DOHH2 (cell line): Measurements from ENCODE around the gene TCERG1L.

Source experiments
- H3F3A ChIP-seq: fragments of 200-600 bp; sonication (generic), shearing (Covaris generic); 2 replicates; pipeline ENCODE4 v1.6.0; 2016; ENCODE audit warnings: antibody characterized with exemption, mild to moderate bottlenecking; ENCODE audit not compliant: control insufficient read depth, insufficient read depth
- H3K27ac ChIP-seq: fragments of 200-600 bp; sonication (generic); 2 replicates; pipeline ENCODE4 v1.5.1; 2014; ENCODE audit warnings: low read depth, mild to moderate bottlenecking, low read length, moderate library complexity
- H3K27me3 ChIP-seq: fragments of 200-600 bp; sonication (generic); 2 replicates; pipeline ENCODE4 v1.6.1; 2014; ENCODE audit warnings: mild to moderate bottlenecking, low read length, mixed read lengths; ENCODE audit not compliant: control insufficient read depth
- H3K36me3 ChIP-seq: fragments of 200-600 bp; sonication (generic); 2 replicates; pipeline ENCODE4 v1.6.1; 2014; ENCODE audit warnings: mild to moderate bottlenecking, low read length, moderate library complexity, mixed read lengths; ENCODE audit not compliant: control insufficient read depth
- H3K4me1 ChIP-seq: fragments of 200-600 bp; sonication (generic); 2 replicates; pipeline ENCODE4 v1.6.1; 2014; ENCODE audit warnings: mild to moderate bottlenecking, low read length, mixed read lengths; ENCODE audit not compliant: control insufficient read depth
- H3K4me2 ChIP-seq: fragments of 200-600 bp; sonication (generic); 2 replicates; pipeline ENCODE4 v1.6.0; 2014; ENCODE audit warnings: mild to moderate bottlenecking, low read length, moderate library complexity
- H3K4me3 ChIP-seq: fragments of 200-600 bp; sonication (generic); 2 replicates; pipeline ENCODE4 v1.5.1; 2014; ENCODE audit warnings: mild to moderate bottlenecking, low read length, mixed read lengths
- H3K79me2 ChIP-seq: fragments of 200-600 bp; sonication (generic); 2 replicates; pipeline ENCODE4 v1.6.1; 2014; ENCODE audit warnings: mild to moderate bottlenecking, low read length, mixed read lengths; ENCODE audit not compliant: control insufficient read depth
- H3K9me2 ChIP-seq: fragments of 200-600 bp; sonication (generic); replicated peaks from 2 replicates; pipeline ENCODE4 v1.6.1; 2014; ENCODE audit warnings: mild to moderate bottlenecking, low read length, mixed read lengths; ENCODE audit not compliant: control insufficient read depth
- H3K9me3 ChIP-seq: fragments of 200-600 bp; sonication (generic); 2 replicates; pipeline ENCODE4 v1.6.1; 2014; ENCODE audit warnings: antibody characterized with exemption, low read length, mixed read lengths; ENCODE audit not compliant: control insufficient read depth, insufficient read depth
- H4K20me1 ChIP-seq: fragments of 200-600 bp; sonication (generic); 2 replicates; pipeline ENCODE4 v1.6.0; 2014; ENCODE audit warnings: low read depth, mild to moderate bottlenecking, antibody characterized with exemption, low read length, moderate library complexity; ENCODE audit not compliant: control insufficient read depth, insufficient read depth
- CTCF ChIP-seq: fragments of 200-600 bp; sonication (generic); IDR thresholded peaks from one replicate; pipeline ENCODE4 v1.5.1; 2014; ENCODE audit warnings: antibody characterized with exemption, mild to moderate bottlenecking, low read depth, low read length; ENCODE audit not compliant: poor library complexity, severe bottlenecking
- EZH2phosphoT487 ChIP-seq: fragments of 200-600 bp; sonication (generic); IDR thresholded peaks from 2 replicates; pipeline ENCODE4 v1.6.1; 2017; ENCODE audit warnings: borderline replicate concordance, mild to moderate bottlenecking, antibody characterized with exemption, low read length, moderate library complexity, mixed read lengths

TCERG1L gene

GRCh38 chr10:131062621-131063260 is 248.8 kb downstream of the TCERG1L start:
- no peak overlapping the region for H3K4me2 ChIP-seq
- no peaks in the 10 kb centered on the region for H3K9me2 ChIP-seq
- H3K27ac ChIP-seq, result no peak overlapping the region
- H3K27me3 ChIP-seq, result no peaks in the 10 kb centered on the region
- no peaks in the 10 kb centered on the region for H4K20me1 ChIP-seq
- no peaks in the 10 kb centered on the region for H3F3A ChIP-seq
- H3K79me2 ChIP-seq, result no peaks in the 10 kb centered on the region
- no peak overlapping the region for H3K4me3 ChIP-seq
- TF ChIP-seq CTCF, result no peak
- no peak for TF ChIP-seq EZH2phosphoT487
- no peaks in the 10 kb centered on the region for H3K9me3 ChIP-seq
- H3K36me3 ChIP-seq, result no peaks in the 10 kb centered on the region
- H3K4me1 ChIP-seq, result no peaks in the 10 kb centered on the region

GRCh38 chr10:131061216-131061615 is 250.3 kb downstream of the TCERG1L start:
- no peaks in the 10 kb centered on the region for H4K20me1 ChIP-seq
- H3K4me2 ChIP-seq, result no peak overlapping the region
- H3K27ac ChIP-seq, result no peak overlapping the region
- H3K9me3 ChIP-seq, result no peaks in the 10 kb centered on the region
- H3F3A ChIP-seq, result no peaks in the 10 kb centered on the region
- H3K79me2 ChIP-seq, result no peaks in the 10 kb centered on the region
- no peaks in the 10 kb centered on the region for H3K36me3 ChIP-seq
- H3K27me3 ChIP-seq, result no peaks in the 10 kb centered on the region
- no peak for TF ChIP-seq CTCF
- no peak overlapping the region for H3K4me3 ChIP-seq
- H3K9me2 ChIP-seq, result no peaks in the 10 kb centered on the region
- no peaks in the 10 kb centered on the region for H3K4me1 ChIP-seq

- Histone ChIP-seq H3K79me2 (no peaks in the 10 kb centered on the region), H3K4me2 (no peak overlapping the region), H3K36me3 (no peaks in the 10 kb centered on the region), H3K27me3 (no peaks in the 10 kb centered on the region), H3K9me2 (no peaks in the 10 kb centered on the region), H3K4me1 (no peaks in the 10 kb centered on the region), H3F3A (no peaks in the 10 kb centered on the region), H3K4me3 (no peak overlapping the region), H3K9me3 (no peaks in the 10 kb centered on the region), H3K27ac (no peak overlapping the region), H4K20me1 (no peaks in the 10 kb centered on the region)
- TF ChIP-seq EZH2phosphoT487 (no peak), CTCF (no peak)
Measured at GRCh38 chr10:131059881-131060280, 251.6 kb downstream of the TCERG1L start.
